AG04450 (cell line): ENCODE results near the gene COQ9. TPM values are rescaled to one million over a fixed set of nuclear protein-coding genes. Genes with fewer than 3 reads are reported as not detected.

Source experiments
- CTCF ChIA-PET: fragments of 300-600, 350-600 bp; formaldehyde crosslinking; extraction: SDS; loops from one replicate; lab custom pipeline; 2022; ENCODE audit warnings: antibody characterized with exemption, inconsistent platforms; lab: Charles Lee
- POLR2A ChIA-PET: fragments of 350-600 bp; formaldehyde crosslinking; extraction: SDS; loops from one replicate; lab custom pipeline; 2021; ENCODE audit warnings: antibody characterized with exemption, inconsistent platforms; lab: Yijun Ruan, JAX
- DNase-seq: peaks from one replicate; pipeline ENCODE4 v3.0.0-alpha.2; 2011; ENCODE audit warnings: low read depth, low spot score
- H3K27ac ChIP-seq: one replicate; pipeline ENCODE4 v1.5.1; 2012; ENCODE audit warnings: low read depth, low read length, control low read depth
- H3K27me3 ChIP-seq: one replicate; pipeline ENCODE4 v1.6.0; 2012; ENCODE audit warnings: low read length; ENCODE audit not compliant: control insufficient read depth, insufficient read depth
- H3K4me3 ChIP-seq: 2 replicates; pipeline ENCODE4 v1.5.1; 2011; ENCODE audit warnings: mild to moderate bottlenecking, low read depth, low read length, control low read depth
- H3K9me3 ChIP-seq: 2 replicates; pipeline ENCODE4 v1.5.1; 2012; ENCODE audit warnings: low read length; ENCODE audit not compliant: control insufficient read depth, insufficient read depth
- CTCF ChIP-seq: IDR thresholded peaks from 2 replicates; pipeline ENCODE4 v1.5.1; 2011; ENCODE audit warnings: low read depth, low read length, control low read depth, inconsistent platforms
- polyA plus RNA-seq: library from polyadenylated mRNA; depleted of rRNA; stranded (reverse); fragments of >200 nt; gene quantifications from 2 replicates; pipeline ENCODE4 v1.2.3, GENCODE V29; 2011

COQ9 gene
- polyA plus RNA-seq, 1 experiment: 59.0 TPM

- H3K27ac ChIP-seq: no peak overlapping the region
- ChIA-PET POLR2A (no interaction called here), CTCF (interaction anchor here (1.0 to 1.1 kb wide), 2 partner anchors 19 to 180 kb away, joined by 3 to 4 read pairs; no protein-coding TSS in a partner anchor)
- H3K4me3 ChIP-seq: no peak overlapping the region
- DNase-seq: no peak
- no peaks in the 10 kb centered on the region for H3K27me3 ChIP-seq
- no peak for TF ChIP-seq CTCF
- no peaks in the 10 kb centered on the region; the same call in 1 of the 2 replicates for H3K9me3 ChIP-seq
These were observed 33.5 kb downstream of the COQ9 start for GRCh38 chr16:57480754-57481230.

- no peak overlapping the region for H3K4me3 ChIP-seq
- no peak overlapping the region for H3K27ac ChIP-seq
- ChIA-PET CTCF (interaction anchor here (1.0 to 1.1 kb wide), 2 partner anchors 20 to 181 kb away, joined by 3 to 4 read pairs; no protein-coding TSS in a partner anchor), POLR2A (no interaction called here)
- H3K9me3 ChIP-seq: no peaks in the 10 kb centered on the region; the same call in 1 of the 2 replicates
- no peak for TF ChIP-seq CTCF
- DNase-seq: no peak
- no peaks in the 10 kb centered on the region for H3K27me3 ChIP-seq
These were observed 34.1 kb downstream of the COQ9 start for GRCh38 chr16:57481421-57481820.

- H3K27me3 ChIP-seq: no peaks in the 10 kb centered on the region
- no peak overlapping the region for H3K4me3 ChIP-seq
- no peak for DNase-seq
- ChIA-PET CTCF (interaction anchor here (1.0 to 1.4 kb wide), 2 partner anchors 21 to 37 kb away, joined by 5 to 6 read pairs; partner anchors contain the start of gene POLR2C), POLR2A (no interaction called here)
- TF ChIP-seq CTCF: no peak
- no peak overlapping the region for H3K27ac ChIP-seq
- H3K9me3 ChIP-seq: no peaks in the 10 kb centered on the region; the same call in 1 of the 2 replicates
These were observed 35.7 kb downstream of the COQ9 start for GRCh38 chr16:57482845-57483545.

GRCh38 chr16:57483725-57484514 is 36.6 kb downstream of the COQ9 start:
- H3K4me3 ChIP-seq: no peak overlapping the region

More at GRCh38 chr16:57483725-57484514, 36.6 kb downstream of the COQ9 start:
- Histone ChIP-seq H3K27me3 (no peaks in the 10 kb centered on the region), H3K9me3 (no peaks in the 10 kb centered on the region; the same call in 1 of the 2 replicates), H3K27ac (no peak overlapping the region)
- ChIA-PET CTCF (interaction anchor here (1.0 to 1.4 kb wide), 3 partner anchors 21 to 36 kb away, joined by 5 to 7 read pairs (median 6); partner anchors contain the start of gene POLR2C), POLR2A (no interaction called here)
- no peak for DNase-seq
- no peak for TF ChIP-seq CTCF
